DMS79 (cell line): ENCODE measurements around the gene PHF11.
"Not testable (repeated sequence)": the region's sequence is repeated elsewhere in the genome, so short reads cannot be mapped to it uniquely, and the experiment has no call there.

Experiments used
- DNase-seq: peaks from one replicate; lab custom pipeline; 2025; lab: John Stamatoyannopoulos, UW

The PHF11 gene

GRCh38 chr13:49495783-49496762, at the start of gene PHF11:
Gene PHF11, plus strand, starts transcription at chr13:49495953. Its CDS starts 49 bp downstream, at chr13:49496002.
- DNase-seq, result no peak

- DNase-seq, result no peak
These were observed 49.3 kb upstream of the PHF11 start for GRCh38 chr13:49446473-49446872.

- no peak for DNase-seq
These were observed 47.0 kb upstream of the PHF11 start for GRCh38 chr13:49448753-49449152.

- no peak for DNase-seq
These were observed 45.5 kb upstream of the PHF11 start for GRCh38 chr13:49450105-49450819.

GRCh38 chr13:49452725-49453457, 42.9 kb upstream of the PHF11 start:
- no peak for DNase-seq

GRCh38 chr13:49453465-49453864, 42.3 kb upstream of the PHF11 start:
- DNase-seq, result no peak

GRCh38 chr13:49454388-49455006, 41.3 kb upstream of the PHF11 start:
- DNase-seq, result no peak

GRCh38 chr13:49455007-49455398, 40.8 kb upstream of the PHF11 start:
- DNase-seq, result no peak

GRCh38 chr13:49456156-49456555, 39.6 kb upstream of the PHF11 start:
- no peak for DNase-seq

GRCh38 chr13:49457221-49457620, 38.5 kb upstream of the PHF11 start:
- no peak for DNase-seq

GRCh38 chr13:49459580-49459979, 36.2 kb upstream of the PHF11 start:
- DNase-seq, result no peak

GRCh38 chr13:49464085-49464484, 31.7 kb upstream of the PHF11 start:
- DNase-seq, result no peak

- no peak for DNase-seq
These were observed 31.0 kb upstream of the PHF11 start for GRCh38 chr13:49464621-49465325.

GRCh38 chr13:49466292-49466838, 29.4 kb upstream of the PHF11 start:
- no peak for DNase-seq

GRCh38 chr13:49472186-49472585, 23.6 kb upstream of the PHF11 start:
- DNase-seq, result no peak

- DNase-seq, result no peak
These were observed 19.2 kb upstream of the PHF11 start for GRCh38 chr13:49476529-49476928.

- DNase-seq, result no peak
These were observed 14.0 kb upstream of the PHF11 start for GRCh38 chr13:49481788-49482187.

GRCh38 chr13:49488563-49488962, 7.2 kb upstream of the PHF11 start:
- no peak for DNase-seq

GRCh38 chr13:49494645-49495044, 1.1 kb upstream of the PHF11 start:
- no peak for DNase-seq

- not testable (repeated sequence) for DNase-seq
These were observed 1.1 kb downstream of the PHF11 start for GRCh38 chr13:49496837-49497236.

GRCh38 chr13:49497272-49497671, 1.5 kb downstream of the PHF11 start:
- no peak for DNase-seq
